SH-SY5Y (cell line): Measurements from ENCODE around the gene HBG1.

Experiments
- GATA2 ChIP-seq: IDR thresholded peaks from 2 replicates; pipeline ENCODE4 v1.6.1; 2011; ENCODE audit warnings: mild to moderate bottlenecking, low read depth, low read length
- GATA3 ChIP-seq: IDR thresholded peaks from 2 replicates; pipeline ENCODE4 v1.6.1; 2011; ENCODE audit warnings: low read depth, mild to moderate bottlenecking, low read length, moderate library complexity

- TF ChIP-seq GATA2 (no peak), GATA3 (no peak)
Observed at GRCh38 chr11:5240056-5240455, 9.6 kb downstream of the HBG1 start.
